ENCODE measurements around the gene CCNF. TPM values are rescaled to one million over a fixed set of nuclear protein-coding genes. Genes with fewer than 3 reads are reported as not detected.

Gene CCNF
- total RNA-seq, 4 donors from 2014 or later = 1.2 to 2.5 (median 1.8) TPM

- no peaks in the 10 kb centered on the region for H3K27me3 ChIP-seq
- intact Hi-C loops (cut with DNase I) = no loop called here
- 68 to 78% methylated on average over 16 of the region's 16 CpGs for WGBS, 2 donors
- H3K4me1 ChIP-seq = peaks cover 38 to 69% of the 10 kb centered on the region in 2 donors
- no peak overlapping the region for H3K4me3 ChIP-seq (replicated peaks in 1 of 3)
- TF ChIP-seq POLR2A (IDR thresholded peaks at IDR 0.05) (no peak), CTCF (IDR thresholded peaks at IDR 0.05) (no peak)
- no peaks in the 10 kb centered on the region for H3K36me3 ChIP-seq
- peak overlapping the region; percentile 41 to 54 (median 45) for H3K27ac ChIP-seq
- peak; percentile 44 to 55 for DNase-seq
- H3K9me3 ChIP-seq = no peaks in the 10 kb centered on the region
Observed at GRCh38 chr16:2483939-2484897, 55.0 kb downstream of the CCNF start.

- Histone ChIP-seq H3K27me3 (no peaks in the 10 kb centered on the region), H3K9me3 (no peaks in the 10 kb centered on the region), H3K27ac (peak overlapping the region; percentile 41 to 54 (median 45)), H3K4me1 (peaks cover 38 to 69% of the 10 kb centered on the region in 2 donors), H3K4me3 (replicated peaks in 1 of 3) (no peak overlapping the region), H3K36me3 (no peaks in the 10 kb centered on the region)
- WGBS, 2 donors = 87 to 89% methylated on average over 13 of the region's 13 CpGs
- no peak for TF ChIP-seq POLR2A (IDR thresholded peaks at IDR 0.05)
- no peak for TF ChIP-seq CTCF (IDR thresholded peaks at IDR 0.05)
- intact Hi-C loops (cut with DNase I) = no loop called here
- no peak for DNase-seq
Observed at GRCh38 chr16:2484898-2485508, 55.8 kb downstream of the CCNF start.

GRCh38 chr16:2485811-2486507 lies 56.7 kb downstream of the CCNF start:
- H3K27me3 ChIP-seq = no peaks in the 10 kb centered on the region
- DNase-seq = no peak
- no peak overlapping the region for H3K4me3 ChIP-seq (replicated peaks in 1 of 3)
- H3K36me3 ChIP-seq = no peaks in the 10 kb centered on the region
- peaks cover 42 to 73% of the 10 kb centered on the region in 2 donors for H3K4me1 ChIP-seq
- TF ChIP-seq POLR2A (IDR thresholded peaks at IDR 0.05) (no peak), CTCF (IDR thresholded peaks at IDR 0.05) (no peak)
- intact Hi-C loops (cut with DNase I) = no loop called here
- no peaks in the 10 kb centered on the region for H3K9me3 ChIP-seq
- 86 to 87% methylated on average over 26 to 33 of the region's 33 CpGs for WGBS, 2 donors
- H3K27ac ChIP-seq = peak overlapping the region in 1 of 3 donors; percentile 71

- intact Hi-C loops (cut with DNase I) = no loop called here
- peaks cover 43 to 71% of the 10 kb centered on the region in 2 donors for H3K4me1 ChIP-seq
- TF ChIP-seq POLR2A (IDR thresholded peaks at IDR 0.05) (peak in 1 of 2 donors; percentile 16), CTCF (IDR thresholded peaks at IDR 0.05) (peak in 4 of 6 experiments; percentile 55 to 76 (median 65))
- peak; percentile 91 to 93 for DNase-seq
- H3K4me3 ChIP-seq (replicated peaks in 1 of 3) = no peak overlapping the region
- WGBS, 2 donors = 55 to 58% methylated on average over 27 to 29 of the region's 29 CpGs
- H3K27ac ChIP-seq = peak overlapping the region; percentile 29 to 71 (median 50)
- H3K36me3 ChIP-seq = no peaks in the 10 kb centered on the region
- H3K27me3 ChIP-seq = no peaks in the 10 kb centered on the region
- no peaks in the 10 kb centered on the region for H3K9me3 ChIP-seq
Observed at GRCh38 chr16:2486645-2487516, 57.6 kb downstream of the CCNF start.

Data from thyroid gland (tissue), 4 donors.